Mesenchymal stem cell (in vitro differentiated cells and primary cell): Measurements from ENCODE around the gene LZTS2.

Source experiments
- DNase-seq: peaks from one replicate; pipeline ENCODE4 v3.0.0-alpha.2; 2013
- H2AFZ ChIP-seq: one replicate; pipeline ENCODE4 v1.6.1; 2013; ENCODE audit warnings: low read depth, mild to moderate bottlenecking, control low read depth, inconsistent platforms, low read length, moderate library complexity
- H2AK5ac ChIP-seq: 2 replicates; pipeline ENCODE4 v1.6.1; 2013; ENCODE audit warnings: low read length, moderate library complexity, mild to moderate bottlenecking, inconsistent platforms; ENCODE audit not compliant: severe bottlenecking
- H2BK120ac ChIP-seq: one replicate; pipeline ENCODE4 v1.6.1; 2013; ENCODE audit warnings: low read depth, mild to moderate bottlenecking, inconsistent platforms, low read length, moderate library complexity
- H2BK12ac ChIP-seq, 2 experiments: one replicate each; pipeline ENCODE4 v1.6.1; 2013; ENCODE audit warnings: inconsistent platforms in 2 of 2, low read length in 2 of 2, mild to moderate bottlenecking in 2 of 2, moderate library complexity in 2 of 2, control low read depth in 1 of 2
- H2BK15ac ChIP-seq: one replicate; pipeline ENCODE4 v1.6.1; 2013; ENCODE audit warnings: mild to moderate bottlenecking, low read depth, inconsistent platforms; ENCODE audit not compliant: poor library complexity, severe bottlenecking
- H2BK5ac ChIP-seq: 2 replicates; pipeline ENCODE4 v1.6.1; 2013; ENCODE audit warnings: low read depth, mild to moderate bottlenecking, low read length, control low read depth, inconsistent platforms; ENCODE audit not compliant: poor library complexity, severe bottlenecking
- H3K14ac ChIP-seq, 2 experiments: one replicate each; pipeline ENCODE4 v1.6.1; 2013; ENCODE audit warnings: inconsistent platforms in 2 of 2, low read length in 2 of 2, control low read depth in 1 of 2, mild to moderate bottlenecking in 1 of 2, moderate library complexity in 1 of 2
- H3K18ac ChIP-seq, 2 experiments: one replicate each; pipeline ENCODE4 v1.6.1; 2013; ENCODE audit warnings: inconsistent platforms in 2 of 2, low read length in 2 of 2, control low read depth in 1 of 2, low read depth in 1 of 2, mild to moderate bottlenecking in 1 of 2
- H3K23ac ChIP-seq, 2 experiments: one replicate each; pipeline ENCODE4 v1.6.1; 2013; ENCODE audit warnings: inconsistent platforms in 2 of 2, low read length in 2 of 2, mild to moderate bottlenecking in 2 of 2, moderate library complexity in 2 of 2, control low read depth in 1 of 2
- H3K27ac ChIP-seq: 2 replicates; pipeline ENCODE4 v1.5.1; 2013; ENCODE audit warnings: mild to moderate bottlenecking, moderate library complexity, low read length, control low read depth, inconsistent platforms; ENCODE audit not compliant: poor library complexity, severe bottlenecking
- H3K27me3 ChIP-seq, 2 experiments: 2 replicates each; pipeline versions ENCODE4 v1.6.1 to v1.7.0; 2013; ENCODE audit warnings: low read length in 2 of 2, mild to moderate bottlenecking in 2 of 2, moderate library complexity in 2 of 2, control low read depth in 1 of 2, inconsistent platforms in 1 of 2; ENCODE audit not compliant: control insufficient read depth in 1 of 2, insufficient read depth in 1 of 2
- H3K36me3 ChIP-seq, 2 experiments: 2 replicates each; pipeline versions ENCODE4 v1.6.1 to v1.7.0; 2013; ENCODE audit warnings: low read length in 2 of 2, control low read depth in 1 of 2, inconsistent platforms in 1 of 2, low read depth in 1 of 2, mild to moderate bottlenecking in 1 of 2; ENCODE audit not compliant: insufficient read depth in 2 of 2, control insufficient read depth in 1 of 2
- H3K4ac ChIP-seq, 2 experiments: one replicate each; pipeline ENCODE4 v1.6.1; 2013; ENCODE audit warnings: inconsistent platforms in 2 of 2, low read length in 2 of 2, mild to moderate bottlenecking in 2 of 2, moderate library complexity in 2 of 2, control low read depth in 1 of 2, low read depth in 1 of 2
- H3K4me1 ChIP-seq: 2 replicates; pipeline ENCODE4 v1.6.1; 2013; ENCODE audit warnings: low read depth, low read length, control low read depth; ENCODE audit not compliant: control insufficient read depth, insufficient read depth
- H3K4me2 ChIP-seq: 2 replicates; pipeline ENCODE4 v1.6.1; 2013; ENCODE audit warnings: low read length, mild to moderate bottlenecking, inconsistent platforms; ENCODE audit not compliant: poor library complexity, severe bottlenecking
- H3K4me3 ChIP-seq, 2 experiments: 2 replicates each; pipeline versions ENCODE4 v1.5.1 to v1.7.0; 2013; ENCODE audit warnings: low read length in 2 of 2, mild to moderate bottlenecking in 2 of 2, control low read depth in 1 of 2, low read depth in 1 of 2; ENCODE audit not compliant: insufficient read depth in 1 of 2
- H3K79me1 ChIP-seq: replicated peaks from 2 replicates; pipeline ENCODE4 v1.6.1; 2013; ENCODE audit warnings: mild to moderate bottlenecking, control low read depth, low read length, inconsistent platforms; ENCODE audit not compliant: poor library complexity, severe bottlenecking
- H3K9ac ChIP-seq: 2 replicates; pipeline ENCODE4 v1.7.0; 2013; ENCODE audit warnings: mild to moderate bottlenecking, low read length, moderate library complexity
- H3K9me3 ChIP-seq: 2 replicates; pipeline ENCODE4 v1.7.0; 2013; ENCODE audit warnings: mild to moderate bottlenecking, low read length; ENCODE audit not compliant: control insufficient read depth
- H4K8ac ChIP-seq: one replicate; pipeline ENCODE4 v1.6.1; 2013; ENCODE audit warnings: inconsistent platforms, mild to moderate bottlenecking, low read length, moderate library complexity
- H4K91ac ChIP-seq: one replicate; pipeline ENCODE4 v1.6.1; 2013; ENCODE audit warnings: mild to moderate bottlenecking, low read length, inconsistent platforms
- WGBS: methylation state at CpG from one replicate; pipeline ENCODE4 v1.1.7; 2013; ENCODE audit warnings: mixed read lengths; 5-methylcytosine and 5-hydroxymethylcytosine counted together

Gene LZTS2

DNA sequence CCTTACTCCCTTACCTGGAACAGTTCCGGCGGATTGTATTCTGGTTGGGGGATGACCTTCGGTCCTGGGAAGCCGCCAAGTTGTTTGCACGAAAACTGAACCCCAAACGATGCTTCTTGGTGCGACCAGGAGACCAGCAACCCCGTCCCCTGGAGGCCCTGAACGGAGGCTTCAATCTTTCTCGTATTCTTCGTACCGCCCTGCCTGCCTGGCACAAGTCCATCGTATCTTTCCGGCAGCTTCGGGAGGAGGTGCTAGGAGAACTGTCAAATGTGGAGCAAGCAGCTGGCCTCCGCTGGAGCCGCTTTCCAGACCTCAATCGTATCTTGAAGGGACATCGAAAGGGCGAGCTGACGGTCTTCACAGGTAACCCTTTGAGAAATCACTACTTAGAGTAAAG is 10.5 kb upstream of the LZTS2 start:
- no peak overlapping the region for H2BK15ac ChIP-seq
- no peak overlapping the region for H4K8ac ChIP-seq
- no peak overlapping the region for H2BK12ac ChIP-seq
- H4K91ac ChIP-seq, result no peak overlapping the region
- WGBS, result 97% methylated on average over 21 of the region's 21 CpGs
- no peak overlapping the region for H2AK5ac ChIP-seq
- H3K27me3 ChIP-seq, result no peaks in the 10 kb centered on the region
- H3K14ac ChIP-seq, result no peak overlapping the region
- no peak for DNase-seq
- H3K9ac ChIP-seq, result peak overlapping the region; percentile 33
- no peak overlapping the region for H3K23ac ChIP-seq
- no peak overlapping the region for H3K27ac ChIP-seq
- peaks cover 41% of the 10 kb centered on the region for H3K79me1 ChIP-seq
- peaks cover 24% of the 10 kb centered on the region for H3K4me1 ChIP-seq
- peaks cover 56 to 57% of the 10 kb centered on the region in 2 experiments for H3K36me3 ChIP-seq
- H2AFZ ChIP-seq, result no peak overlapping the region
- no peaks in the 10 kb centered on the region for H3K9me3 ChIP-seq
- H3K18ac ChIP-seq, result no peak overlapping the region
- no peak overlapping the region for H2BK120ac ChIP-seq
- no peak overlapping the region for H3K4ac ChIP-seq
- no peak overlapping the region for H3K4me2 ChIP-seq
- no peak overlapping the region for H3K4me3 ChIP-seq
- H2BK5ac ChIP-seq, result no peak overlapping the region

DNA sequence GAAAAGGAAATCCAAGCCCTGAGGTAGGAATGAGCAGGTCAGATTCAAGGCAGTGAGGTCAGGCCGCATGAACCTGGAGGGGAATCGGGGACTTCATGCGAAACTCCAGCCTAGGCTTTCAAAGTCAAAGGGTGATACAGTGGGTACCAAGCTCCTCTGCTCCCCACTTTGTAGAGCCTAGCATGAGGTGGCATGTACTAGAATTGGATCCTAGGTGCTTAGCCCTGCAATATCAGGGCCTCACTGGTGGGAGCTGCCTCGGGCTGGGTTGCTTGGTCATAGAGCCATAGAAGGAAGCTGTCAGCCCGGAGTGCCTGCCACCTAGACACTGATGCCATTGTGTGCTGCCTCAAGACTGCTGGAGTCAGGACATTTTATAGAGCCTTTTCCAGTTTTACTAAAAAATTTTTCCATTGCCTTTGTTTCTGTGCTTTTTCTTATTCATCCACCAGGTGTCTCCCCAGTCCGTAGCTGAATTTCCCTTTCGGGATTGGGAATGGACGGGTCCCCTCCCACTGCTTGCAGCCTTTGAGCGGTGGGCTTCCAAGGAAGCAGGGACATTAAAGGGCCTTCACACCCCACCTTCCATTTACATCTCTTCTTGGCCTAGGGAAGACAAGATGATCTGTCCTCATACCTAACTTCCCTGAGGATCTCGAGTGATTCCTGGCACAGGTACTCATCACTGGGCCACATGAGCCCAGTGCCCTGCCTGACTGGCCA is 5.5 kb upstream of the LZTS2 start:
- H3K18ac ChIP-seq, result no peak overlapping the region
- H2AK5ac ChIP-seq, result peak overlapping the region; percentile 31
- no peak overlapping the region for H4K91ac ChIP-seq
- H2AFZ ChIP-seq, result no peak overlapping the region
- H2BK15ac ChIP-seq, result no peak overlapping the region
- no peak overlapping the region for H3K4me3 ChIP-seq
- no peak overlapping the region for H2BK5ac ChIP-seq
- H3K4ac ChIP-seq, result no peak overlapping the region
- H2BK120ac ChIP-seq, result no peak overlapping the region
- H3K14ac ChIP-seq, result no peak overlapping the region
- 63% methylated on average over 10 of the region's 10 CpGs for WGBS
- H3K79me1 ChIP-seq, result peaks cover 22% of the 10 kb centered on the region
- H3K9ac ChIP-seq, result no peak overlapping the region
- H3K27me3 ChIP-seq, result no peaks in the 10 kb centered on the region
- H3K4me1 ChIP-seq, result peaks cover 21% of the 10 kb centered on the region
- H3K36me3 ChIP-seq, result peaks cover 41 to 42% of the 10 kb centered on the region in 2 experiments
- H3K27ac ChIP-seq, result no peak overlapping the region
- peak overlapping the region; percentile 4 for H4K8ac ChIP-seq
- no peak overlapping the region for H3K4me2 ChIP-seq
- no peaks in the 10 kb centered on the region for H3K9me3 ChIP-seq
- H2BK12ac ChIP-seq, result no peak overlapping the region
- DNase-seq, result peak; percentile 64
- no peak overlapping the region for H3K23ac ChIP-seq

DNA sequence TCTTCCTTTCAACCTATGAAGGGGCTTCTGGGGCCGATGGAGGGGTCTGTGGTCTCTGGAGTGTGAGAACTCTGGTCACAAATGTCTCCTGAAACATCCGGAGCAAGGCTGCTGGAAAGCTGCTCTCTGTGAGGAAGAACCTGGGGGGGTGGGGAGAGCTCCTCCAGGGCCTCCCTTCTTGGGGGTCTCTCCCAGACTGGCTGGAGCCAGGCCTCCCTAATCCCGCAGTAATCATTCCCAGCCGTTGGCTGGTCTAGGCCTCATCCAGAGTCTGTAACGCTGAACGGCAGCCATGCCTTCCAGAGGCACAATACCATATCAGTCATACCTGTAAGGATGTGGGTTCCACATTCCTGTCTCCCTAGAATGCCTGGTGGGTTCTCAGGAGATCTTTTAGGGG is 4.4 kb upstream of the LZTS2 start:
- no peak for DNase-seq
- Histone ChIP-seq H3K23ac (no peak overlapping the region), H4K91ac (no peak overlapping the region), H3K4me3 (no peak overlapping the region), H3K27me3 (no peaks in the 10 kb centered on the region), H3K14ac (no peak overlapping the region), H3K4me1 (peaks cover 21% of the 10 kb centered on the region), H2AFZ (no peak overlapping the region), H3K4ac (no peak overlapping the region), H3K79me1 (peaks cover 16% of the 10 kb centered on the region), H3K4me2 (no peak overlapping the region), H2BK5ac (no peak overlapping the region), H2AK5ac (peak overlapping the region; percentile 48), H2BK12ac (no peak overlapping the region), H3K18ac (no peak overlapping the region), H3K36me3 (peaks cover 31 to 33% of the 10 kb centered on the region in 2 experiments), H2BK120ac (no peak overlapping the region), H3K9me3 (no peaks in the 10 kb centered on the region), H4K8ac (no peak overlapping the region), H3K9ac (no peak overlapping the region), H3K27ac (no peak overlapping the region), H2BK15ac (no peak overlapping the region)
- WGBS, result 44% methylated on average over 6 of the region's 6 CpGs

DNA sequence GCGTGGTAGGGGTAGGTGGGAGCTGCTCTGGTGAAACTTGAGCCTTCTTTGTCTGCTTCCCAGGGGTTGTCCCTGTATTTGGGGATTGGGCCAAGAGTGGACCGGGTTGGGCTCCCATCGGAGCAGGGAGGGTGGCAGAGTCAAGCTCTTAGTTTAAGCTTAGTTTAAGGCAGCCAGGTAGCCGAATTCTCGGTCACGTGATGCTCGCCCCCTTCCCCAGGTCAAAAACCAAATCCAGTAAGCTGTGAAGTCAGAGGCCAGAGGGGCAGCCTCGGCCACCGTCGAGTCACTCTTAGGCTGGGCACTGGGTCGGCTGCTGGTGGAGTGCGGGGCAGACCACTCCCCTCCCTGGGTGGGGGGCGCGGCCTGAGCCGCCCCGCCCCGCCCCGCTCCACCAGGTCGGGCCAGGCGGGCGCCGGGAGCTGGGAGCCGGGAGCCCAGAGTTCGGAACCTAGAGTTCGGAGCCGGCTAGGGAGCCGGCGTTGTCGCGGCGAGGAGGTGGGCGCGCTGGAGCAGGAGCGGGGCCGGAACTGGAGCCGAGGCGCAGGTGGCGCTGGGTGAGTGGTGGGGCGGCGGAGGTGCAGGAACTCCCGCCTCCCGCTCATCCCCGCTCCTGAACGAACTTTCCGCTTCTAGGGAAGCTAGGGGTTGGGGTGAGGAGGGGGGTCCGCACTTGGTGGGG is 2.8 kb upstream of the LZTS2 start:
- Histone ChIP-seq H3K9ac (peak overlapping the region; percentile 98), H3K23ac (peak overlapping the region in 1 of 2 experiments; percentile 1), H2BK5ac (peak overlapping the region; percentile 46), H3K27me3 (no peaks in the 10 kb centered on the region), H3K36me3 (peaks cover 17 to 20% of the 10 kb centered on the region in 2 experiments), H2AFZ (peak overlapping the region; percentile 65), H3K4me3 (peak overlapping the region; percentile 75 to 80), H3K4me2 (peak overlapping the region; percentile 79), H3K4ac (peak overlapping the region; percentile 52 to 96), H4K8ac (peak overlapping the region; percentile 91), H3K27ac (peak overlapping the region; percentile 99), H2BK120ac (no peak overlapping the region), H3K18ac (peak overlapping the region; percentile 94 to 99), H3K4me1 (peaks cover 29% of the 10 kb centered on the region), H3K79me1 (peaks cover 8% of the 10 kb centered on the region), H3K9me3 (no peaks in the 10 kb centered on the region), H2BK15ac (no peak overlapping the region), H2BK12ac (peak overlapping the region; percentile 45 to 98), H4K91ac (peak overlapping the region; percentile 89), H2AK5ac (peak overlapping the region; percentile 57), H3K14ac (peak overlapping the region in 1 of 2 experiments; percentile 62)
- no peak for DNase-seq
- WGBS, result 14% methylated on average over 15 of the region's 46 CpGs
